Breast epithelium (tissue), 4 donors: ENCODE data around the gene MASP1. TPM values are rescaled to one million over a fixed set of nuclear protein-coding genes. Genes with fewer than 3 reads are reported as not detected.

Source experiments
- DNase-seq, 2 donors: peaks; one replicate each; pipeline ENCODE4 v3.0.0-alpha.2; 2019; ENCODE audit warnings: low spot score in 2 of 2
- H3K27ac ChIP-seq, 2 donors: fragments of 200-600 bp; sonication (generic) in 1 of 2; one replicate each; pipeline ENCODE4 v1.5.1; 2016 to 2019; ENCODE audit warnings: mild to moderate bottlenecking in 1 of 2
- H3K27me3 ChIP-seq, 2 donors: fragments of 200-600 bp; sonication (generic) in 1 of 2; one replicate each; pipeline versions ENCODE4 v1.5.1 to v1.6.0; 2017 to 2019; ENCODE audit warnings: control low read depth in 1 of 2, mild to moderate bottlenecking in 1 of 2
- H3K36me3 ChIP-seq: fragments of 200-600 bp; one replicate; pipeline ENCODE4 v1.5.1; 2019
- H3K4me1 ChIP-seq, 2 donors: fragments of 200-600 bp; sonication (generic); one replicate each; pipeline ENCODE4 v1.5.1; 2016 to 2019; ENCODE audit warnings: control low read depth in 1 of 2
- H3K4me3 ChIP-seq, 3 donors: fragments of 200-600 bp; sonication (generic); 1 replicate in 2 of 3; 2 replicates in 1 of 3; pipeline ENCODE4 v1.5.1; 2016 to 2019; ENCODE audit warnings: mild to moderate bottlenecking in 3 of 3, moderate library complexity in 2 of 3
- H3K9me3 ChIP-seq, 2 donors: fragments of 200-600 bp; sonication (generic) in 1 of 2; one replicate each; pipeline ENCODE4 v1.5.1; 2016 to 2019; ENCODE audit warnings: control low read depth in 1 of 2
- POLR2A ChIP-seq: fragments of 450-650 bp; IDR thresholded peaks from one replicate; pipeline ENCODE4 v1.6.1; 2016; ENCODE audit warnings: antibody characterized with exemption, mild to moderate bottlenecking, moderate library complexity
- POLR2AphosphoS5 ChIP-seq, 3 donors: sonication (generic); formaldehyde crosslinking; IDR thresholded peaks; one replicate each; pipeline ENCODE4 v1.6.1; 2017; ENCODE audit warnings: antibody characterized with exemption in 3 of 3
- intact Hi-C: fragments of 100-400 bp; cut with DNase I; formaldehyde crosslinking; loops from one replicate; pipeline ENCODE4 v1.15.1; 2023; ENCODE audit warnings: low total_unique reads
- total RNA-seq, 3 donors: library from RNA; depleted of rRNA; stranded (reverse); fragments of >200 nt; gene quantifications; one replicate each; pipeline ENCODE4 v1.1.0, GENCODE V29; 2016
- TF ChIP-seq, protein P1 (sequence below), 3 donors: fragments of 450-650 bp; IDR thresholded peaks; one replicate each; pipeline ENCODE4 v1.5.1; 2016 to 2017; ENCODE audit warnings: antibody characterized with exemption in 3 of 3, mild to moderate bottlenecking in 3 of 3, moderate library complexity in 3 of 3

The MASP1 gene
- total RNA-seq, 3 donors from 2014 or later = 0.33 to 11.5 (median 1.3) TPM

DNA sequence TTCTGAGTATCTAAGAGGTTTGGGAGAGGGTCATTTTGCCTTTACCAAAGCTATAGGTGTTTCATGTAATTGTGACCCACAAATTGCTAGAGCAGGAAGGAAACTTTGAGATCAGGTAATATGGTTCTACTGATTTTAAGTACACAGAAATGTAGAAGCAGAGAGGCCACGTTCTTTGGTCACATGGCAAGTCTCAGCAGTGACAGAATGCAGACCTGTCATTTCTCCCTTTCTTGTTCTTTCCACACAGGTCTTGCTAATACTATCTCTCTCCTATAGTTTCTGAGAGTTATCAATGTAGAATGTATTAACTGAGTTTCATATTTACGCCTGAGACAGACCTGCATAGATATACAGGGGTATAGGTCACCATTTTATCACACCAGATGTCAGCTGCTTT is 105.2 kb downstream of the MASP1 start:
- Histone ChIP-seq H3K4me1 (peaks cover 0 to 11% of the 10 kb centered on the region in 2 donors), H3K4me3 (no peak overlapping the region), H3K27ac (peak overlapping the region; percentile 71 to 82), H3K36me3 (no peaks in the 10 kb centered on the region), H3K27me3 (no peaks in the 10 kb centered on the region), H3K9me3 (no peaks in the 10 kb centered on the region)
- DNase-seq = no peak
- TF ChIP-seq POLR2AphosphoS5 (IDR thresholded peaks at IDR 0.05) (no peak), POLR2A (no peak)
- TF ChIP-seq, protein P1, sequence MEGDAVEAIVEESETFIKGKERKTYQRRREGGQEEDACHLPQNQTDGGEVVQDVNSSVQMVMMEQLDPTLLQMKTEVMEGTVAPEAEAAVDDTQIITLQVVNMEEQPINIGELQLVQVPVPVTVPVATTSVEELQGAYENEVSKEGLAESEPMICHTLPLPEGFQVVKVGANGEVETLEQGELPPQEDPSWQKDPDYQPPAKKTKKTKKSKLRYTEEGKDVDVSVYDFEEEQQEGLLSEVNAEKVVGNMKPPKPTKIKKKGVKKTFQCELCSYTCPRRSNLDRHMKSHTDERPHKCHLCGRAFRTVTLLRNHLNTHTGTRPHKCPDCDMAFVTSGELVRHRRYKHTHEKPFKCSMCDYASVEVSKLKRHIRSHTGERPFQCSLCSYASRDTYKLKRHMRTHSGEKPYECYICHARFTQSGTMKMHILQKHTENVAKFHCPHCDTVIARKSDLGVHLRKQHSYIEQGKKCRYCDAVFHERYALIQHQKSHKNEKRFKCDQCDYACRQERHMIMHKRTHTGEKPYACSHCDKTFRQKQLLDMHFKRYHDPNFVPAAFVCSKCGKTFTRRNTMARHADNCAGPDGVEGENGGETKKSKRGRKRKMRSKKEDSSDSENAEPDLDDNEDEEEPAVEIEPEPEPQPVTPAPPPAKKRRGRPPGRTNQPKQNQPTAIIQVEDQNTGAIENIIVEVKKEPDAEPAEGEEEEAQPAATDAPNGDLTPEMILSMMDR (IDR thresholded peaks at IDR 0.05) = no peak
- intact Hi-C loops = no loop called here

DNA sequence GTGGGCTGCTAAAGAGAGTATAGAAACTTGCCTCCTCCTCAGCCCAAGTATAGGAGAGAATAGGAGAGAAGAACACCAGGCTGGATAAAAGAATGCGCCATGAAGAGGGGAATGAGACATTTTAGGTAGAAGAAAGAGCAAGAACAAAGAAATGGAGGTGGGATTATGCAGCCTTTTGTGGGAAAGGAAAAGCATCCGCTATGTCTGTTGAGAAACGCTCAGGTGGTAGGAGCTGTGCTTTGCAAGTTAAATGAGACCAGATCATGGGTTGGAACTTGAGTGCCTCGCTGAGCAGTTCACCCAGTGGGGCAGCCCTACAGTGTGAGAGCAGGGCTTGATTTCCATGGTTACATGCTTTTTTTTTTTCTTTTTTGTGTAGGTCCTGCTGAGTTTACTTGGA is 105.8 kb downstream of the MASP1 start:
- DNase-seq = no peak
- no peaks in the 10 kb centered on the region for H3K9me3 ChIP-seq
- peaks cover 0 to 11% of the 10 kb centered on the region in 2 donors for H3K4me1 ChIP-seq
- no peaks in the 10 kb centered on the region for H3K36me3 ChIP-seq
- H3K27ac ChIP-seq = no peak overlapping the region
- no peak overlapping the region for H3K4me3 ChIP-seq
- intact Hi-C loops = no loop called here
- no peaks in the 10 kb centered on the region for H3K27me3 ChIP-seq
- TF ChIP-seq POLR2A (no peak), POLR2AphosphoS5 (IDR thresholded peaks at IDR 0.05) (no peak)
- TF ChIP-seq, protein P1 (IDR thresholded peaks at IDR 0.05) = no peak

Other genes starting within 250 kb of the MASP1 start
- 10 to 100 TPM in 2 of 3 donors, 1 to 10 TPM in 1; 5.4 to 15.4 (median 14.6) TPM for gene RPL39L, start 152.2 kb downstream of the MASP1 start, total RNA-seq
- gene RTP1, start 94.3 kb downstream of the MASP1 start, total RNA-seq = not detected
- 1 to 10 TPM in 2 of 3 donors, under 1 TPM in 1; 0.32 to 7.2 (median 2.3) TPM for gene RTP4, start 76.6 kb upstream of the MASP1 start, total RNA-seq